Spleen (tissue), 11 donors: Measurements from ENCODE around the gene ERICH3. TPM values are rescaled to one million over a fixed set of nuclear protein-coding genes. Genes with fewer than 3 reads are reported as not detected.

Experiments
- DNase-seq: peaks from one replicate; pipeline ENCODE4 v3.0.0-alpha.2; 2020
- H3K27ac ChIP-seq, 8 donors: fragments of 200-600 bp; sonication (generic) in 7 of 8; 1 replicate in 4 of 8; 2 replicates in 4 of 8; pipeline versions ENCODE4 v1.5.0 to v1.8.0; 2016 to 2021; ENCODE audit warnings: inconsistent platforms in 4 of 8, mild to moderate bottlenecking in 4 of 8, moderate library complexity in 1 of 8
- H3K27me3 ChIP-seq, 7 donors: fragments of 200-600 bp; sonication (generic) in 6 of 7; replicated peaks in 1 of 7; 1 replicate in 4 of 7; 2 replicates in 3 of 7; pipeline versions ENCODE4 v1.5.0 to v1.8.0; 2016 to 2021; ENCODE audit warnings: inconsistent platforms in 3 of 7, mild to moderate bottlenecking in 1 of 7
- H3K36me3 ChIP-seq, 6 donors: fragments of 200-600 bp; sonication (generic) in 5 of 6; 1 replicate in 4 of 6; 2 replicates in 2 of 6; pipeline versions ENCODE4 v1.5.0 to v1.8.0; 2016 to 2021; ENCODE audit warnings: inconsistent platforms in 2 of 6
- H3K4me1 ChIP-seq, 6 donors: fragments of 200-600 bp; sonication (generic) in 5 of 6; 1 replicate in 3 of 6; 2 replicates in 3 of 6; pipeline versions ENCODE4 v1.5.0 to v1.8.0; 2016 to 2021; ENCODE audit warnings: inconsistent platforms in 3 of 6
- H3K4me3 ChIP-seq, 8 donors: fragments of 200-600 bp; sonication (generic) in 7 of 8; 1 replicate in 4 of 8; 2 replicates in 4 of 8; pipeline versions ENCODE4 v1.5.0 to v1.8.0; 2016 to 2021; ENCODE audit warnings: inconsistent platforms in 4 of 8, mild to moderate bottlenecking in 4 of 8, moderate library complexity in 2 of 8
- H3K9me3 ChIP-seq, 8 donors: fragments of 200-600 bp; sonication (generic) in 7 of 8; 1 replicate in 4 of 8; 2 replicates in 4 of 8; pipeline versions ENCODE4 v1.5.0 to v1.8.0; 2016 to 2021; ENCODE audit warnings: inconsistent platforms in 4 of 8
- CTCF ChIP-seq, 11 experiments: fragments of 200-600 bp in 7 of 11; fragments of 450-650 bp in 4 of 11; sonication (generic) in 4 of 11; IDR thresholded peaks in 8 of 11; conservative IDR thresholded peaks in 3 of 11; 1 replicate in 7 of 11; 2 replicates in 4 of 11; pipeline versions ENCODE4 v1.4.0 to v1.8.0; 2016 to 2021; ENCODE audit warnings: antibody characterized with exemption in 11 of 11, inconsistent platforms in 4 of 11, mild to moderate bottlenecking in 1 of 11
- POLR2A ChIP-seq, 3 donors: fragments of 450-650 bp; IDR thresholded peaks; one replicate each; pipeline ENCODE4 v1.5.1; 2017; ENCODE audit warnings: antibody characterized with exemption in 3 of 3, mild to moderate bottlenecking in 1 of 3
- POLR2AphosphoS5 ChIP-seq, 3 donors: sonication (generic); formaldehyde crosslinking; IDR thresholded peaks; one replicate each; pipeline ENCODE4 v1.5.1; 2017; ENCODE audit warnings: antibody characterized with exemption in 3 of 3
- WGBS, 5 donors: extraction: QIAGEN DNeasy Blood & Tissue Kit in 3 of 5; methylation state at CpG; one replicate each; pipeline versions ENCODE4 v1.1.5 to v1.1.7; 2013 to 2018; 5-methylcytosine and 5-hydroxymethylcytosine counted together
- intact Hi-C: fragments of 100-400 bp; cut with DNase I; formaldehyde crosslinking; loops from one replicate; pipeline ENCODE4 v1.15.0; 2023; ENCODE audit warnings: low total_unique reads
- polyA plus RNA-seq, 3 donors: library from polyadenylated mRNA; stranded (reverse); fragments of 200-250 nt; gene quantifications; one replicate each; pipeline ENCODE4 v1.2.1, GENCODE V29; 2013
- total RNA-seq, 7 donors: library from RNA; depleted of rRNA in 3 of 7; stranded (reverse); fragments of >200 nt in 3 of 7; fragmentation: NEBNext Ultra II Directional in 4 of 7; extraction: Animal tissue kit (Norgen Biotek cat#: 25700) in 4 of 7; gene quantifications; one replicate each; pipeline versions ENCODE4 v1.1.0 to v1.2.1, GENCODE V29; 2016 to 2021
- donor health status: healthy with polysubstance abuse.
- donor health status: DM: no; HTN: no; CAD: no; lungs with moderate emphysema.
- donor health status: DM: no; HTN: no; CAD: no.
- donor health status: Bipolar disorder and iron deficiency.
- donor health status: healthy.
- donor health status: DM: no; HTN: no; CAD: no.
- donor health status: DM: yes; HTN: yes; CAD: no.

ERICH3 gene
- total and polyA plus RNA-seq, 10 donors = 0.15 to 0.65 (median 0.35) TPM; not detected in 1

GRCh38 chr1:74609810-74610371 is 63.7 kb downstream of the ERICH3 start:
- H3K27ac ChIP-seq = no peak overlapping the region
- H3K4me3 ChIP-seq = no peak overlapping the region
- H3K4me1 ChIP-seq = no peaks in the 10 kb centered on the region
- no peak for TF ChIP-seq POLR2A (IDR thresholded peaks at IDR 0.05)
- no peak for TF ChIP-seq CTCF (IDR thresholded peaks at IDR 0.05 in 8 of 11, conservative IDR thresholded peaks at IDR 0.05 in 3 of 11)
- no peak for TF ChIP-seq POLR2AphosphoS5 (IDR thresholded peaks at IDR 0.05)
- H3K27me3 ChIP-seq = no peaks in the 10 kb centered on the region
- no peak for DNase-seq
- H3K9me3 ChIP-seq = peaks cover 0 to under 1% (median 0%) of the 10 kb centered on the region in 8 donors
- H3K36me3 ChIP-seq = no peaks in the 10 kb centered on the region
- intact Hi-C loops = no loop called here

GRCh38 chr1:74596717-74597116 is 76.9 kb downstream of the ERICH3 start:
- TF ChIP-seq CTCF (IDR thresholded peaks at IDR 0.05 in 8 of 11, conservative IDR thresholded peaks at IDR 0.05 in 3 of 11) = no peak
- Histone ChIP-seq H3K4me3 (no peak overlapping the region), H3K4me1 (no peaks in the 10 kb centered on the region), H3K27me3 (no peaks in the 10 kb centered on the region), H3K9me3 (no peaks in the 10 kb centered on the region), H3K27ac (no peak overlapping the region), H3K36me3 (no peaks in the 10 kb centered on the region)
- WGBS, 5 donors = 54 to 73% (median 60%) methylated on average over 2 of the region's 2 CpGs
- intact Hi-C loops = no loop called here
- DNase-seq = no peak

- no peak overlapping the region for H3K27ac ChIP-seq
- intact Hi-C loops = no loop called here
- H3K4me1 ChIP-seq = no peaks in the 10 kb centered on the region
- 85 to 92% (median 89%) methylated on average over 6 of the region's 6 CpGs for WGBS, 5 donors
- no peaks in the 10 kb centered on the region for H3K9me3 ChIP-seq
- H3K4me3 ChIP-seq = no peak overlapping the region
- TF ChIP-seq CTCF (IDR thresholded peaks at IDR 0.05 in 8 of 11, conservative IDR thresholded peaks at IDR 0.05 in 3 of 11) = no peak
- no peak for TF ChIP-seq POLR2A (IDR thresholded peaks at IDR 0.05)
- no peak for TF ChIP-seq POLR2AphosphoS5 (IDR thresholded peaks at IDR 0.05)
- no peaks in the 10 kb centered on the region for H3K27me3 ChIP-seq
- no peak for DNase-seq
- no peaks in the 10 kb centered on the region for H3K36me3 ChIP-seq
Observed at GRCh38 chr1:74593887-74594866, 79.4 kb downstream of the ERICH3 start.
